Measurements from ENCODE around the gene ACACB. TPM values are rescaled to one million over a fixed set of nuclear protein-coding genes. Genes with fewer than 3 reads are reported as not detected.

ACACB gene
- total RNA-seq, 1 experiment from 2014 or later = 8.2 TPM

DNA sequence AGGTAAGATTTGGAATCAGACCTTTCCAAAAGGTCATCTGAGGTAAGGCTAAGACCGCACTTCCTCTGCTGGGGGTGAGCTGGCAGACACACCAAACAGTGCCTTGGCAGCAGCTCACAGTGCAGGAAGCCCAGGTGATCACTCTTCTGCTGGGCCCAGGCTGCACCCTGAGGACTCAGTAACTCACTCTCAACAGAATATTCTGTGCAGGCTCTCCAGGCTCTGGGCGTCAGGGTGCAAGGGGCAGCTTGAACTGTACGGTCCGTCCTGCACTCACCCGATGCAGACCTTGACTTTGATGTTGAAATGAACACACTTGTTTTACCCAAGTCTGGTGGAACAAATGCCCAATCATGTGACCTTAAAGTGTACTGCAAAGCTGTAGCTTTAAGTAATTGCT is 29.1 kb upstream of the ACACB start:
- no peak for DNase-seq (ENCODE audit: low spot score)
- Histone ChIP-seq H3K9me3 (ENCODE audit: low read depth, low read length, poor library complexity, severe bottlenecking) (no peaks in the 10 kb centered on the region), H3K27me3 (replicated peaks; ENCODE audit: insufficient read depth, low read depth, low read length, poor library complexity) (no peaks in the 10 kb centered on the region), H3K4me3 (ENCODE audit: low read depth, low read length, poor library complexity, severe bottlenecking) (no peak overlapping the region), H3K4me1 (ENCODE audit: insufficient read depth, low read length, poor library complexity, severe bottlenecking) (peaks cover 6% of the 10 kb centered on the region), H3K27ac (ENCODE audit: low read depth, low read length, poor library complexity, severe bottlenecking) (no peak overlapping the region), H3K36me3 (ENCODE audit: insufficient read depth, low read length, poor library complexity, severe bottlenecking) (peaks cover 62% of the 10 kb centered on the region)
- CTCF ChIA-PET = no interaction called here
- intact Hi-C loops (cut with micrococcal nuclease; ENCODE audit: unreplicated experiment) = no loop called here
- POLR2A ChIA-PET (ENCODE audit: low non-redundant PET) = no interaction called here
- no peak for TF ChIP-seq EZH2 (IDR thresholded peaks at IDR 0.05; ENCODE audit: borderline replicate concordance, low read depth, low read length, poor library complexity, severe bottlenecking)
- TF ChIP-seq, protein P1, sequence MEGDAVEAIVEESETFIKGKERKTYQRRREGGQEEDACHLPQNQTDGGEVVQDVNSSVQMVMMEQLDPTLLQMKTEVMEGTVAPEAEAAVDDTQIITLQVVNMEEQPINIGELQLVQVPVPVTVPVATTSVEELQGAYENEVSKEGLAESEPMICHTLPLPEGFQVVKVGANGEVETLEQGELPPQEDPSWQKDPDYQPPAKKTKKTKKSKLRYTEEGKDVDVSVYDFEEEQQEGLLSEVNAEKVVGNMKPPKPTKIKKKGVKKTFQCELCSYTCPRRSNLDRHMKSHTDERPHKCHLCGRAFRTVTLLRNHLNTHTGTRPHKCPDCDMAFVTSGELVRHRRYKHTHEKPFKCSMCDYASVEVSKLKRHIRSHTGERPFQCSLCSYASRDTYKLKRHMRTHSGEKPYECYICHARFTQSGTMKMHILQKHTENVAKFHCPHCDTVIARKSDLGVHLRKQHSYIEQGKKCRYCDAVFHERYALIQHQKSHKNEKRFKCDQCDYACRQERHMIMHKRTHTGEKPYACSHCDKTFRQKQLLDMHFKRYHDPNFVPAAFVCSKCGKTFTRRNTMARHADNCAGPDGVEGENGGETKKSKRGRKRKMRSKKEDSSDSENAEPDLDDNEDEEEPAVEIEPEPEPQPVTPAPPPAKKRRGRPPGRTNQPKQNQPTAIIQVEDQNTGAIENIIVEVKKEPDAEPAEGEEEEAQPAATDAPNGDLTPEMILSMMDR (conservative IDR thresholded peaks at IDR 0.05; ENCODE audit: low read depth, low read length) = no peak
- no TSS peak for BruUV-seq (replicated peaks)

DNA sequence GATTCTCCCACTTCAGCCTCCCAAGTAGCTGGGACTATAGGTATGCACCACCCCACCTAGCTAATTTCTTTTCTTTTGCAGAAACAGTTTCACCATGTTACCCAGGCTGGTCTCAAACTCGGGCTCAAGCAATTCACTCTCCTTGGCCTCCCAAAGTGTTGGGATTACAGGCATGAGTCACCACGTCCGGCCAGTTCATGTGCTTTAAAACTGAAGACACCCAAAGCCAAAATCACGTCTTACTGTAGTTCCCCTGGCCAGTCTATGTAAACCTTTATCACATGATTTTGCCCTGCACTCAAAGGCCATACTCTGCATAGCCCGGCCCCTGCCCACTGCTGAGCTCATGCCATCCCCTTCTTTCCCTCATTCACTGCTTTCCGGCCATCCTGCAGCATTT is 27.6 kb upstream of the ACACB start:
- peaks cover 19% of the 10 kb centered on the region for H3K4me1 ChIP-seq (ENCODE audit: insufficient read depth, low read length, poor library complexity, severe bottlenecking)
- ChIA-PET POLR2A (ENCODE audit: low non-redundant PET) (no interaction called here), CTCF (no interaction called here)
- no peak for DNase-seq (ENCODE audit: low spot score)
- intact Hi-C loops (cut with micrococcal nuclease; ENCODE audit: unreplicated experiment) = no loop called here
- no TSS peak for BruUV-seq (replicated peaks)
- peak overlapping the region; percentile 19 for H3K27ac ChIP-seq (ENCODE audit: low read depth, low read length, poor library complexity, severe bottlenecking)
- H3K36me3 ChIP-seq (ENCODE audit: insufficient read depth, low read length, poor library complexity, severe bottlenecking) = peaks cover 52% of the 10 kb centered on the region
- no peaks in the 10 kb centered on the region for H3K27me3 ChIP-seq (replicated peaks; ENCODE audit: insufficient read depth, low read depth, low read length, poor library complexity)
- no peaks in the 10 kb centered on the region for H3K9me3 ChIP-seq (ENCODE audit: low read depth, low read length, poor library complexity, severe bottlenecking)
- no peak overlapping the region for H3K4me3 ChIP-seq (ENCODE audit: low read depth, low read length, poor library complexity, severe bottlenecking)
- TF ChIP-seq, protein P1 (conservative IDR thresholded peaks at IDR 0.05; ENCODE audit: low read depth, low read length) = no peak
- TF ChIP-seq EZH2 (IDR thresholded peaks at IDR 0.05; ENCODE audit: borderline replicate concordance, low read depth, low read length, poor library complexity, severe bottlenecking) = no peak

DNA sequence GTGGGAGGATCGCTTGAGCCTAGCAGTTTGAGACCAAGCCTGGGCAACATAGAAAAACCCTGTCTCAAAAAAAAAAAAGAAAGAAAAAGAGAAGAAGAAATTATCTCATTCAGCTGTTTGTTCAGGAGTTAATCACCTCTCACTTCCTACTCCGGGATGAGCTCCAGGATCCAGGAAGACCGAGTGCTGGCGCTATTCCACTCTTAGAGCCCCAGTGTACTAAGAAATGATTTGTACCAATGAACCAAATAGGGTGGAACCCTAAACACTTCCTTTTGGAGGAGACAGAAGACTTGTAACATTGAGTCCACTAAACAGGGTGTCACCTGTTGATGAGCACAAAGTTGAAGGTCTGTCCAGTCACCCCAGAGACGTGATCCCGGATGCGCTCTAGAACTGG is 26.7 kb upstream of the ACACB start:
- Histone ChIP-seq H3K4me3 (ENCODE audit: low read depth, low read length, poor library complexity, severe bottlenecking) (no peak overlapping the region), H3K27ac (ENCODE audit: low read depth, low read length, poor library complexity, severe bottlenecking) (no peak overlapping the region), H3K4me1 (ENCODE audit: insufficient read depth, low read length, poor library complexity, severe bottlenecking) (peaks cover 21% of the 10 kb centered on the region), H3K36me3 (ENCODE audit: insufficient read depth, low read length, poor library complexity, severe bottlenecking) (peaks cover 52% of the 10 kb centered on the region), H3K9me3 (ENCODE audit: low read depth, low read length, poor library complexity, severe bottlenecking) (no peaks in the 10 kb centered on the region), H3K27me3 (replicated peaks; ENCODE audit: insufficient read depth, low read depth, low read length, poor library complexity) (no peaks in the 10 kb centered on the region)
- ChIA-PET POLR2A (ENCODE audit: low non-redundant PET) (no interaction called here), CTCF (no interaction called here)
- intact Hi-C loops (cut with micrococcal nuclease; ENCODE audit: unreplicated experiment) = loop anchor here (10.0 kb wide), 2 partner anchors 135 to 235 kb away; partner anchors contain the start of gene SSH1
- no peak for DNase-seq (ENCODE audit: low spot score)
- BruUV-seq (replicated peaks) = no TSS peak
- TF ChIP-seq EZH2 (IDR thresholded peaks at IDR 0.05; ENCODE audit: borderline replicate concordance, low read depth, low read length, poor library complexity, severe bottlenecking) = no peak
- TF ChIP-seq, protein P1 (conservative IDR thresholded peaks at IDR 0.05; ENCODE audit: low read depth, low read length) = no peak

Data from A673 (cell line).